Parathyroid adenoma (tissue), 2 donors: ENCODE measurements around the gene TENM3.

Source experiments
- H2AFZ ChIP-seq: fragments of 300-600 bp; sonication (generic); one replicate; pipeline ENCODE4 v1.7.0; 2017; ENCODE audit warnings: antibody characterized with exemption, mild to moderate bottlenecking
- H3K27ac ChIP-seq: fragments of 300-600 bp; sonication (generic); one replicate; pipeline ENCODE4 v1.7.0; 2017
- H3K27me3 ChIP-seq: fragments of 300-600 bp; sonication (generic); one replicate; pipeline ENCODE4 v1.7.0; 2017; ENCODE audit warnings: low read length; ENCODE audit not compliant: control insufficient read depth, insufficient read depth
- H3K36me3 ChIP-seq: fragments of 300-600 bp; sonication (generic); one replicate; pipeline ENCODE4 v1.7.0; 2017; ENCODE audit warnings: low read length; ENCODE audit not compliant: control insufficient read depth, insufficient read depth
- H3K4me1 ChIP-seq: fragments of 300-600 bp; sonication (generic); one replicate; pipeline ENCODE4 v1.7.0; 2017; ENCODE audit warnings: control low read depth
- H3K4me2 ChIP-seq: fragments of 300-600 bp; sonication (generic); one replicate; pipeline ENCODE4 v1.7.0; 2017; ENCODE audit warnings: low read length
- H3K4me3 ChIP-seq: fragments of 300-600 bp; sonication (generic); one replicate; pipeline ENCODE4 v1.7.0; 2017; ENCODE audit warnings: low read depth, low read length
- H3K79me2 ChIP-seq: fragments of 300-600 bp; sonication (generic); one replicate; pipeline ENCODE4 v1.7.0; 2017; ENCODE audit warnings: control low read depth
- H3K9ac ChIP-seq: fragments of 300-600 bp; sonication (generic); one replicate; pipeline ENCODE4 v1.7.0; 2017; ENCODE audit warnings: mild to moderate bottlenecking
- H3K9me3 ChIP-seq: fragments of 300-600 bp; sonication (generic); one replicate; pipeline ENCODE4 v1.7.0; 2017; ENCODE audit warnings: low read length; ENCODE audit not compliant: control insufficient read depth
- CTCF ChIP-seq: fragments of 300-600 bp; sonication (generic); IDR thresholded peaks from one replicate; pipeline ENCODE4 v1.7.0; 2017; ENCODE audit warnings: antibody characterized with exemption, mild to moderate bottlenecking
- donor health status: primary hyperparathyroidism.

TENM3 gene

DNA sequence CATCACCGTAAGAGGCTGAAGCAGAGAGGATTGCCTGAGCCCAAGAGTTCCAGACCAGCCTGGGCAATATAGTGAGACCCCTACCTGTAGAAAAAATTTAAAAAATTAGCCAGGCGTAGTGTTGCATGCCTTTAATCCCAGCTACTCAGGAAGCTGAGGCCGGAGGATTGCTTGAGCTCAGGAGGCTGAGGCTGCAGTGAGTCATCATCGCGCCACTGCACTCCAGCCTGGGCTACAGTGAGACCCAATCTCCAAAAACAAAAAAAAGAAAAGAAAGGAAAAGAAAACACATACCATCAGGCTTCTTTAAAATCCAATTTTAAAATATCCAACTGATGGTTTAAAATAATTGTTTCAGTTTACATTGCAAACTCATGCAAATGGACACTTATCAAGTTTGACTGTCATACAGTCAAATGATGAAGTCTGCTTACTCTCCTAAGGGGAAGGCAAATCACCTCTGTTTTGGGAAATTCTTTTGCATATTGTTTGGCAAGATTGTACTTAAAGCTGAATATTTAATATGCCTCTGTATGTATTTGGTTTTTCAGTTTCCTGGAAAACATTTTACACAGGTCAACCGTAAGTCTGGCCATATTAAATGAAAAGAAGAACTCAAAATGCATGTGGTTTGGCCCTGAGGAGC lies 23.7 kb upstream of the TENM3 start:
- Histone ChIP-seq H3K4me2 (no peak overlapping the region), H3K36me3 (no peaks in the 10 kb centered on the region), H3K27me3 (no peaks in the 10 kb centered on the region), H3K9me3 (no peaks in the 10 kb centered on the region), H3K27ac (no peak overlapping the region), H2AFZ (no peak overlapping the region), H3K9ac (no peak overlapping the region), H3K4me1 (no peaks in the 10 kb centered on the region), H3K79me2 (no peaks in the 10 kb centered on the region), H3K4me3 (no peak overlapping the region)
- no peak for TF ChIP-seq CTCF

DNA sequence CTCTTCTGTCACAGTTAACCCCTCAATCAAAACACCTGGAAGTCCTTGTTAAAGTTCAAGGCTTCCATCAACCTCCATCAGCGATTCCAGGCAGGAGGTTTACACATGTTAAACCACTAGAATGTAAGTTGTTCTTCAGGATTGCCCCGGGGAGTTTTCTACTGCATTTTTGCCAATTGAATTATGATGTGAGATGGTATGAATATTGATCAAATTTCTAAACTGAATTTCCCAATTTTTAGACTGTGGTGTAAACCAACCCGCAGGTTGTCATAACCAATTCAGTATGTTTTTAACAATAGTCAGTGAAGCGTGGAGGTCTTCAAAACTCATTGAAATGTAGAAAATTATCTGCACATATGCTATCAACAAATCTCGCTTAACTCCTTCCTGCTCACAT lies 21.2 kb upstream of the TENM3 start:
- no peaks in the 10 kb centered on the region for H3K36me3 ChIP-seq
- no peak overlapping the region for H3K9ac ChIP-seq

DNA sequence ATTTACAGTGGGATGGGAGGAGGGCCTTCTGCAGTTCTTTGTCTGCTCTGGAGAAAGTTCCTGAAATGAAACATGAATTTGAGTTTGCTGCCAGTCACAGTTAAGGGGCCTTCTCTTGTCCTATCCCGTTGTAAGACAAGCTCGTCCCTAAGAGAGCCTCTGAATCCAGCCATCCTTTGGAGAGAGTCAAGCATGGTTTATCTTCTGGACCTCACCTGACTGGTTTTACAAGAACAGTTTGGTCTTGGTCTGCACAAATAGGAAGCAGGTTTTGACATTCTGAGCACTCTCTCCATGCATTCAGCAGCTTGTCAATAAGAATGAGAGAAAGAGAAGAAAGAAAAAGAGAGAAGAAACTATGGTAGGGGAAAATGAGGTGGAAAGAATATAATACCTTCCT lies 20.4 kb upstream of the TENM3 start:
- Histone ChIP-seq H3K27ac (no peak overlapping the region), H2AFZ (no peak overlapping the region), H3K79me2 (no peaks in the 10 kb centered on the region), H3K27me3 (no peaks in the 10 kb centered on the region), H3K36me3 (no peaks in the 10 kb centered on the region), H3K4me2 (peak overlapping the region; percentile 18), H3K9me3 (no peaks in the 10 kb centered on the region), H3K4me3 (no peak overlapping the region), H3K9ac (no peak overlapping the region), H3K4me1 (no peaks in the 10 kb centered on the region)
- TF ChIP-seq CTCF, result no peak

More for the DNA sequence above, 21.2 kb upstream of the TENM3 start:
- Histone ChIP-seq H2AFZ (no peak overlapping the region), H3K79me2 (no peaks in the 10 kb centered on the region), H3K27me3 (no peaks in the 10 kb centered on the region), H3K4me3 (no peak overlapping the region), H3K4me1 (no peaks in the 10 kb centered on the region), H3K4me2 (no peak overlapping the region), H3K9me3 (no peaks in the 10 kb centered on the region), H3K27ac (no peak overlapping the region)
- no peak for TF ChIP-seq CTCF

DNA sequence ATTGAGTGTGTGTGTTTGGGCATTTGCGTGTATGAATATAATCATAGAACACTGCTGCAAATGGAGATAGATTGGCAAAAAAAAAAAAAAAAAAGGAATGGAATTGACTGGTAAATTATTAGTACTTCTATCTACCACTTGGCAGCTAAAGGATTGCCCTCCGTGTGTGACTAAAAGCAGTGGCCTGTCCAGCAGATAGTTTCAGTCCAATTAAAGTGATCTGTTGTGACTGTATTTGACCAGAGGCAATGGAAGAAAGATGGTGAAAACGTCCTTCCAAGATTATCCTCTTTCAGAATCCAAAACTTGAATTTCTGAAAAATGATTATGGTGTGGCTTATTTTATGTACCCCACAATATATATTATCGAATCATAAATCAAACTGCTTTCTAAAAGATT lies 19.5 kb upstream of the TENM3 start:
- TF ChIP-seq CTCF, result no peak
- H3K27me3 ChIP-seq, result no peaks in the 10 kb centered on the region

DNA sequence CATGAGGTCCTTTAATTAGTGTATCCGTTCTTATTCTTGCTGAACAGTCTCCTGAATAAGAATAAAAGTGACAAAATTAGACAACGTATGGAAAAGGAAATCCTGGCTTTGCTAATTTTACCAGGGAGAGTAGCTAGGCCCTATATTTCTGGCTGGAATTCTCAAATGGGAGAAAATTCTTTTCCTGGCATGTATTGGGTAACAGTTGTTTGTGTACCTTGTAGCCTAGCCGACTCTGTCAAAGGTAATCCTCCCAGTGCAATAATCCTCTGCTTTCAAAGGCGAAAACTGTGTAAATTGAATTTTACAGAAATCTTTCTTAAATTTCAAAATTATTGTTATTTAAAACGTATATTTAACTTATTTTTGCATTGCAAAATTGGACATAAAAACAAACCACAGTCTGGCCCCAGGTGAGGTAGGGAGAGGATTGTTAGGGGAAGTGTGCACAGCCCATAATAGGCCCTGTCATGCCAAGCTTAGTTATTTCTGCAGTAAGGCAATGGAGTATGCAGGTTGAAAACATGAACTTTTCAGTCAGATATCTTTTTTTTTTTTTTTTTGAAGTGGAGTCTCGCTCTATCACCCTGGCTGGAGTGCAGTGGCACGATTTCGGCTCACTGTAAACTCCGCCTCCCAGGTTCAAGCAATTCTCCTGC lies 18.9 kb upstream of the TENM3 start:
- Histone ChIP-seq H3K9ac (no peak overlapping the region), H3K9me3 (no peaks in the 10 kb centered on the region), H3K79me2 (no peaks in the 10 kb centered on the region), H3K27ac (no peak overlapping the region), H3K27me3 (no peaks in the 10 kb centered on the region), H3K36me3 (no peaks in the 10 kb centered on the region), H3K4me2 (no peak overlapping the region), H2AFZ (no peak overlapping the region), H3K4me1 (no peaks in the 10 kb centered on the region), H3K4me3 (no peak overlapping the region)
- TF ChIP-seq CTCF, result no peak

More for the DNA sequence above, 19.5 kb upstream of the TENM3 start:
- Histone ChIP-seq H3K9ac (no peak overlapping the region), H3K4me2 (no peak overlapping the region), H3K79me2 (no peaks in the 10 kb centered on the region), H3K4me1 (no peaks in the 10 kb centered on the region), H2AFZ (no peak overlapping the region), H3K4me3 (no peak overlapping the region), H3K36me3 (no peaks in the 10 kb centered on the region), H3K27ac (no peak overlapping the region), H3K9me3 (no peaks in the 10 kb centered on the region)
